ENCODE measurements around the gene RANBP1. TPM values are rescaled to one million over a fixed set of nuclear protein-coding genes. Genes with fewer than 3 reads are reported as not detected.
"Not testable (repeated sequence)": the region's sequence is repeated elsewhere in the genome, so short reads cannot be mapped to it uniquely, and the experiment has no call there.

The RANBP1 gene
- total RNA-seq, 1 experiment from 2014 or later = 133 TPM

DNA sequence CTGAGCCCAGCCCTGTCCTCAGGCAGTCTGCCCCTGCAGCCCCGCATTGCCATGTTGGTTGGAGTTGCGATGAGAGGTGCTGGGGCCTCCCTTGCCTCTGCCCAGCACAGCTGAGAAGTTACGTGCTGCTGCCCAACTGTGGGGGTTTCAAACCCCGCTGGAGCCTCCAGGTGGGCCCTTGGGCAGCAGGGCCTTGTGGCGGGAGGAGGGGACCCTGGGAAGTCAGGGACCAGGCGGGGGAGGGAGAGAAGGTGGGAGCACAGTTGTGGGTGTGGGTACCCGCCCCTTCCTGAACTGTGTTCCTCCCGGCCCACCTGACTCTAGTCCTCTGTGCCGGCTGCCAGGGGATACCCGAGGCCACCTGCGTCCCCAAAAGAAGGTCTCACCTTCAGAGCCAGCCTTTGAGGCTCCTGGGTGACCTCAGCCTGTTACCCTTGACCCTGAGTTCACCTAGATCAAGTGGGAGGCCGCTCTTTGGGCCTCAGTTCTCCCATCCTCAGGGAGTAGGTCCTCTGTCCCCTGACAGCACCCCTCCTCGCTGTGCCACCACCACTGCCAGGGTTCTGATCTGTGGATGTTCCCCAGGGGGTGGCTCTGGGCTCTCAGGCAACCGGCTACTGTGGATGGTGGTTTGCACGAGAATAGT lies 42.6 kb downstream of the RANBP1 start:
- DNase-seq = no peak
- H2AFZ ChIP-seq (ENCODE audit: low read length) = no peak overlapping the region
- no peaks in the 10 kb centered on the region for H3K9me2 ChIP-seq (replicated peaks; ENCODE audit: insufficient read depth, low read length)
- H3K9ac ChIP-seq (ENCODE audit: low read length) = no peak overlapping the region
- H3K4me2 ChIP-seq (ENCODE audit: low read depth, low read length, poor library complexity, severe bottlenecking) = no peak overlapping the region
- no peaks in the 10 kb centered on the region for H3K9me3 ChIP-seq (ENCODE audit: low read length)
- H3K4me1 ChIP-seq (ENCODE audit: low read length) = no peaks in the 10 kb centered on the region
- H3K79me2 ChIP-seq (ENCODE audit: low read length) = no peaks in the 10 kb centered on the region
- H3K27ac ChIP-seq (ENCODE audit: low read length) = no peak overlapping the region
- H3K36me3 ChIP-seq (ENCODE audit: insufficient read depth, low read length) = no peaks in the 10 kb centered on the region
- H3K27me3 ChIP-seq (ENCODE audit: low read length) = no peaks in the 10 kb centered on the region
- H3K4me3 ChIP-seq (ENCODE audit: low read length) = no peak overlapping the region
- H4K20me1 ChIP-seq (ENCODE audit: insufficient read depth, low read depth, low read length) = no peaks in the 10 kb centered on the region

- Histone ChIP-seq H3K27me3 (ENCODE audit: low read length) (no peaks in the 10 kb centered on the region), H3K4me3 (ENCODE audit: low read length) (no peak overlapping the region), H3K27ac (ENCODE audit: low read length) (no peak overlapping the region), H4K20me1 (ENCODE audit: insufficient read depth, low read depth, low read length) (no peaks in the 10 kb centered on the region), H3K9me2 (replicated peaks; ENCODE audit: insufficient read depth, low read length) (no peaks in the 10 kb centered on the region), H3K4me2 (ENCODE audit: low read depth, low read length, poor library complexity, severe bottlenecking) (no peak overlapping the region), H3K9ac (ENCODE audit: low read length) (no peak overlapping the region), H2AFZ (ENCODE audit: low read length) (no peak overlapping the region), H3K79me2 (ENCODE audit: low read length) (no peaks in the 10 kb centered on the region), H3K4me1 (ENCODE audit: low read length) (no peaks in the 10 kb centered on the region), H3K36me3 (ENCODE audit: insufficient read depth, low read length) (no peaks in the 10 kb centered on the region), H3K9me3 (ENCODE audit: low read length) (no peaks in the 10 kb centered on the region)
- DNase-seq = no peak
These were observed 43.2 kb downstream of the RANBP1 start for GRCh38 chr22:20159076-20159475.

- not testable (repeated sequence) for H3K27ac ChIP-seq (ENCODE audit: low read length); H3K27me3 ChIP-seq (ENCODE audit: low read length); H4K20me1 ChIP-seq (ENCODE audit: insufficient read depth, low read depth, low read length); H3K9me2 ChIP-seq (replicated peaks; ENCODE audit: insufficient read depth, low read length); H3K4me3 ChIP-seq (ENCODE audit: low read length); H3K79me2 ChIP-seq (ENCODE audit: low read length); H2AFZ ChIP-seq (ENCODE audit: low read length); H3K9me3 ChIP-seq (ENCODE audit: low read length); H3K4me2 ChIP-seq (ENCODE audit: low read depth, low read length, poor library complexity, severe bottlenecking); DNase-seq; H3K36me3 ChIP-seq (ENCODE audit: insufficient read depth, low read length); H3K4me1 ChIP-seq (ENCODE audit: low read length); H3K9ac ChIP-seq (ENCODE audit: low read length)
These were observed 43.6 kb downstream of the RANBP1 start for GRCh38 chr22:20159531-20159930.

- DNase-seq = no peak
- Histone ChIP-seq H3K27me3 (ENCODE audit: low read length) (no peaks in the 10 kb centered on the region), H3K9ac (ENCODE audit: low read length) (no peak overlapping the region), H3K27ac (ENCODE audit: low read length) (no peak overlapping the region), H3K4me3 (ENCODE audit: low read length) (no peak overlapping the region), H3K9me3 (ENCODE audit: low read length) (no peaks in the 10 kb centered on the region), H3K9me2 (replicated peaks; ENCODE audit: insufficient read depth, low read length) (no peaks in the 10 kb centered on the region), H3K36me3 (ENCODE audit: insufficient read depth, low read length) (no peaks in the 10 kb centered on the region), H4K20me1 (ENCODE audit: insufficient read depth, low read depth, low read length) (no peaks in the 10 kb centered on the region), H3K4me1 (ENCODE audit: low read length) (no peaks in the 10 kb centered on the region), H3K4me2 (ENCODE audit: low read depth, low read length, poor library complexity, severe bottlenecking) (no peak overlapping the region), H3K79me2 (ENCODE audit: low read length) (no peaks in the 10 kb centered on the region), H2AFZ (ENCODE audit: low read length) (no peak overlapping the region)
These were observed 44.1 kb downstream of the RANBP1 start for GRCh38 chr22:20160041-20160440.

GRCh38 chr22:20164863-20165262 lies 49.0 kb downstream of the RANBP1 start:
- Histone ChIP-seq H3K9me3 (ENCODE audit: low read length) (no peaks in the 10 kb centered on the region), H3K27ac (ENCODE audit: low read length) (no peak overlapping the region), H3K9me2 (replicated peaks; ENCODE audit: insufficient read depth, low read length) (no peaks in the 10 kb centered on the region), H3K4me1 (ENCODE audit: low read length) (no peaks in the 10 kb centered on the region), H3K79me2 (ENCODE audit: low read length) (no peaks in the 10 kb centered on the region), H2AFZ (ENCODE audit: low read length) (no peak overlapping the region), H3K9ac (ENCODE audit: low read length) (no peak overlapping the region), H3K36me3 (ENCODE audit: insufficient read depth, low read length) (no peaks in the 10 kb centered on the region), H4K20me1 (ENCODE audit: insufficient read depth, low read depth, low read length) (no peaks in the 10 kb centered on the region), H3K4me3 (ENCODE audit: low read length) (no peak overlapping the region), H3K27me3 (ENCODE audit: low read length) (no peaks in the 10 kb centered on the region), H3K4me2 (ENCODE audit: low read depth, low read length, poor library complexity, severe bottlenecking) (no peak overlapping the region)
- DNase-seq = no peak

DNA sequence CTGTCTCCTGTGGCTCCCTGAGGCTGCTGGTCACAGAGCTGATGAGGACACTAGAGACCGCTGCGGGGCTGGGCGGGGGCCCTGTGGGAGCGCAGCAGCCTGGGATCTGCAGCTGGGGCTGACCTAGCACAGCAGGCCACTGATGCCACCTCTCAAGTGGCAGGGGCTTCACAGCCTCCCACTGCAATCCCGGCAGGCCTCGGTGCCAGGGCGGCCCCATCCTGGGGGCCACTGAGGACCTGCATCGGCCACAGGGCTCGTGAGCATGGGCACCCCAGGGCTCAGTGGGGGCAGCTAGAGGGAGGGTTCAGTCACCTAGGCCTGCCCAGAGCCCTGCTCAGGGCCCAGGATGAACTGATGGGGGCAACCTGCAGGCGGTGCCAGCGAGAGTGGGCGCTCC lies 49.5 kb downstream of the RANBP1 start:
- H3K79me2 ChIP-seq (ENCODE audit: low read length) = no peaks in the 10 kb centered on the region
- H3K9me2 ChIP-seq (replicated peaks; ENCODE audit: insufficient read depth, low read length) = no peaks in the 10 kb centered on the region
- no peak overlapping the region for H3K4me3 ChIP-seq (ENCODE audit: low read length)
- H3K36me3 ChIP-seq (ENCODE audit: insufficient read depth, low read length) = no peaks in the 10 kb centered on the region
- no peaks in the 10 kb centered on the region for H3K4me1 ChIP-seq (ENCODE audit: low read length)
- no peak for DNase-seq
- H3K9ac ChIP-seq (ENCODE audit: low read length) = no peak overlapping the region
- H4K20me1 ChIP-seq (ENCODE audit: insufficient read depth, low read depth, low read length) = no peaks in the 10 kb centered on the region
- H3K4me2 ChIP-seq (ENCODE audit: low read depth, low read length, poor library complexity, severe bottlenecking) = no peak overlapping the region
- no peak overlapping the region for H3K27ac ChIP-seq (ENCODE audit: low read length)
- no peaks in the 10 kb centered on the region for H3K27me3 ChIP-seq (ENCODE audit: low read length)
- H2AFZ ChIP-seq (ENCODE audit: low read length) = no peak overlapping the region
- H3K9me3 ChIP-seq (ENCODE audit: low read length) = no peaks in the 10 kb centered on the region

- no peaks in the 10 kb centered on the region for H3K36me3 ChIP-seq (ENCODE audit: insufficient read depth, low read length)
- H3K4me2 ChIP-seq (ENCODE audit: low read depth, low read length, poor library complexity, severe bottlenecking) = no peak overlapping the region
- no peak overlapping the region for H3K9ac ChIP-seq (ENCODE audit: low read length)
- no peak overlapping the region for H3K27ac ChIP-seq (ENCODE audit: low read length)
- H3K79me2 ChIP-seq (ENCODE audit: low read length) = no peaks in the 10 kb centered on the region
- no peaks in the 10 kb centered on the region for H4K20me1 ChIP-seq (ENCODE audit: insufficient read depth, low read depth, low read length)
- H3K4me1 ChIP-seq (ENCODE audit: low read length) = no peaks in the 10 kb centered on the region
- H3K4me3 ChIP-seq (ENCODE audit: low read length) = no peak overlapping the region
- no peak overlapping the region for H2AFZ ChIP-seq (ENCODE audit: low read length)
- no peaks in the 10 kb centered on the region for H3K9me2 ChIP-seq (replicated peaks; ENCODE audit: insufficient read depth, low read length)
- no peaks in the 10 kb centered on the region for H3K27me3 ChIP-seq (ENCODE audit: low read length)
- no peaks in the 10 kb centered on the region for H3K9me3 ChIP-seq (ENCODE audit: low read length)
- no peak for DNase-seq
These were observed 50.0 kb downstream of the RANBP1 start for GRCh38 chr22:20165913-20166312.

- Histone ChIP-seq H3K4me1 (ENCODE audit: low read length) (no peaks in the 10 kb centered on the region), H3K4me2 (ENCODE audit: low read depth, low read length, poor library complexity, severe bottlenecking) (no peak overlapping the region), H3K27ac (ENCODE audit: low read length) (no peak overlapping the region), H2AFZ (ENCODE audit: low read length) (no peak overlapping the region), H3K9me2 (replicated peaks; ENCODE audit: insufficient read depth, low read length) (no peaks in the 10 kb centered on the region), H3K9ac (ENCODE audit: low read length) (no peak overlapping the region), H3K9me3 (ENCODE audit: low read length) (no peaks in the 10 kb centered on the region), H3K36me3 (ENCODE audit: insufficient read depth, low read length) (no peaks in the 10 kb centered on the region), H3K79me2 (ENCODE audit: low read length) (no peaks in the 10 kb centered on the region), H3K27me3 (ENCODE audit: low read length) (no peaks in the 10 kb centered on the region), H3K4me3 (ENCODE audit: low read length) (no peak overlapping the region), H4K20me1 (ENCODE audit: insufficient read depth, low read depth, low read length) (no peaks in the 10 kb centered on the region)
- DNase-seq = no peak
These were observed 50.8 kb downstream of the RANBP1 start for GRCh38 chr22:20166703-20167102.

Measured in Karpas-422 (cell line).